Smooth muscle cell (in vitro differentiated cells): Measurements from ENCODE around the gene BPIFB3. TPM values are rescaled to one million over a fixed set of nuclear protein-coding genes. Genes with fewer than 3 reads are reported as not detected.

Experiments
- DNase-seq: peaks from one replicate; lab custom pipeline; 2025; ENCODE audit not compliant: unreplicated experiment; lab: John Stamatoyannopoulos, UW
- H2AFZ ChIP-seq: fragments of 200-600 bp; sonication (generic); 2 replicates; pipeline ENCODE4 v1.6.0; 2016; ENCODE audit warnings: antibody characterized with exemption, low read depth, mild to moderate bottlenecking
- H3F3A ChIP-seq: fragments of 200-600 bp; sonication (generic); 2 replicates; pipeline ENCODE4 v1.6.0; 2017; ENCODE audit warnings: antibody characterized with exemption, low read depth
- H3K27ac ChIP-seq: fragments of 200-600 bp; sonication (generic); 2 replicates; pipeline ENCODE4 v1.5.1; 2016; ENCODE audit warnings: low read depth, mild to moderate bottlenecking
- H3K27me3 ChIP-seq: fragments of 200-600 bp; sonication (generic); 2 replicates; pipeline ENCODE4 v1.6.1; 2016; ENCODE audit warnings: low read depth, mild to moderate bottlenecking
- H3K36me3 ChIP-seq: fragments of 200-600 bp; sonication (generic); 2 replicates; pipeline ENCODE4 v1.5.1; 2016; ENCODE audit warnings: low read depth
- H3K4me1 ChIP-seq: fragments of 200-600 bp; sonication (generic); 2 replicates; pipeline ENCODE4 v1.5.1; 2016; ENCODE audit warnings: low read depth
- H3K4me2 ChIP-seq: fragments of 200-600 bp; sonication (generic); 2 replicates; pipeline ENCODE4 v1.6.0; 2016; ENCODE audit warnings: mild to moderate bottlenecking
- H3K4me3 ChIP-seq: fragments of 200-600 bp; sonication (generic); 2 replicates; pipeline ENCODE4 v1.5.1; 2016; ENCODE audit warnings: mild to moderate bottlenecking
- H3K79me2 ChIP-seq: fragments of 200-600 bp; sonication (generic); 2 replicates; pipeline ENCODE4 v1.6.0; 2016; ENCODE audit warnings: low read depth, mild to moderate bottlenecking
- H3K9ac ChIP-seq: fragments of 200-600 bp; sonication (generic); 2 replicates; pipeline ENCODE4 v1.6.0; 2016; ENCODE audit warnings: low read depth
- H3K9me3 ChIP-seq: fragments of 200-600 bp; sonication (generic); replicated peaks from 2 replicates; pipeline ENCODE4 v1.5.1; 2016; ENCODE audit warnings: low read depth
- H4K20me1 ChIP-seq: fragments of 200-600 bp; sonication (generic); 2 replicates; pipeline ENCODE4 v1.6.0; 2016; ENCODE audit warnings: low read depth
- WGBS: methylation state at CpG from one replicate; pipeline ENCODE4 v1.1.7; 2016; ENCODE audit warnings: low lambda C conversion rate; 5-methylcytosine and 5-hydroxymethylcytosine counted together
- polyA plus RNA-seq: library from polyadenylated mRNA; unstranded; fragments of >200 nt; fragmentation: Nextera tagmentation; extraction: Ambion mirVana; gene quantifications from 2 replicates; pipeline ENCODE4 v1.2.1, GENCODE V29; 2016
- total RNA-seq: library from RNA; depleted of rRNA; stranded (reverse); fragments of >200 nt; gene quantifications from 2 replicates; pipeline ENCODE4 v1.2.3, GENCODE V29; 2014
- TF ChIP-seq, protein P1 (sequence below): fragments of 200-600 bp; sonication (generic); IDR thresholded peaks from 2 replicates; pipeline ENCODE4 v1.5.1; 2017; ENCODE audit warnings: borderline replicate concordance, mild to moderate bottlenecking, antibody characterized with exemption; ENCODE audit not compliant: insufficient read depth, poor library complexity, severe bottlenecking

BPIFB3 gene
- total and polyA plus RNA-seq, 2 experiments from 2014 or later, result not detected

GRCh38 chr20:33024609-33025317 is 28.9 kb upstream of the BPIFB3 start:
- TF ChIP-seq, protein P1, sequence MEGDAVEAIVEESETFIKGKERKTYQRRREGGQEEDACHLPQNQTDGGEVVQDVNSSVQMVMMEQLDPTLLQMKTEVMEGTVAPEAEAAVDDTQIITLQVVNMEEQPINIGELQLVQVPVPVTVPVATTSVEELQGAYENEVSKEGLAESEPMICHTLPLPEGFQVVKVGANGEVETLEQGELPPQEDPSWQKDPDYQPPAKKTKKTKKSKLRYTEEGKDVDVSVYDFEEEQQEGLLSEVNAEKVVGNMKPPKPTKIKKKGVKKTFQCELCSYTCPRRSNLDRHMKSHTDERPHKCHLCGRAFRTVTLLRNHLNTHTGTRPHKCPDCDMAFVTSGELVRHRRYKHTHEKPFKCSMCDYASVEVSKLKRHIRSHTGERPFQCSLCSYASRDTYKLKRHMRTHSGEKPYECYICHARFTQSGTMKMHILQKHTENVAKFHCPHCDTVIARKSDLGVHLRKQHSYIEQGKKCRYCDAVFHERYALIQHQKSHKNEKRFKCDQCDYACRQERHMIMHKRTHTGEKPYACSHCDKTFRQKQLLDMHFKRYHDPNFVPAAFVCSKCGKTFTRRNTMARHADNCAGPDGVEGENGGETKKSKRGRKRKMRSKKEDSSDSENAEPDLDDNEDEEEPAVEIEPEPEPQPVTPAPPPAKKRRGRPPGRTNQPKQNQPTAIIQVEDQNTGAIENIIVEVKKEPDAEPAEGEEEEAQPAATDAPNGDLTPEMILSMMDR, result no peak
- no peak overlapping the region for H3K4me3 ChIP-seq
- no peak overlapping the region for H3K9ac ChIP-seq
- DNase-seq, result no peak
- no peak overlapping the region for H3K27ac ChIP-seq
- H3K27me3 ChIP-seq, result peaks cover 44% of the 10 kb centered on the region
- H3K9me3 ChIP-seq, result no peaks in the 10 kb centered on the region
- no peaks in the 10 kb centered on the region for H4K20me1 ChIP-seq
- H3K36me3 ChIP-seq, result no peaks in the 10 kb centered on the region
- H3K79me2 ChIP-seq, result no peaks in the 10 kb centered on the region
- no peaks in the 10 kb centered on the region for H3K4me1 ChIP-seq
- no peak overlapping the region for H3K4me2 ChIP-seq
- 78% methylated on average over 5 of the region's 5 CpGs for WGBS
- H3F3A ChIP-seq, result no peaks in the 10 kb centered on the region
- H2AFZ ChIP-seq, result no peak overlapping the region

GRCh38 chr20:33025318-33025876 is 28.3 kb upstream of the BPIFB3 start:
- DNase-seq, result no peak
- Histone ChIP-seq H3K9me3 (no peaks in the 10 kb centered on the region), H3K36me3 (no peaks in the 10 kb centered on the region), H3F3A (no peaks in the 10 kb centered on the region), H3K9ac (no peak overlapping the region), H3K27ac (no peak overlapping the region), H4K20me1 (no peaks in the 10 kb centered on the region), H2AFZ (no peak overlapping the region), H3K79me2 (no peaks in the 10 kb centered on the region), H3K4me3 (no peak overlapping the region), H3K4me2 (no peak overlapping the region), H3K27me3 (peaks cover 49% of the 10 kb centered on the region), H3K4me1 (no peaks in the 10 kb centered on the region)
- TF ChIP-seq, protein P1, result no peak
- 64% methylated on average over 9 of the region's 9 CpGs for WGBS

DNA sequence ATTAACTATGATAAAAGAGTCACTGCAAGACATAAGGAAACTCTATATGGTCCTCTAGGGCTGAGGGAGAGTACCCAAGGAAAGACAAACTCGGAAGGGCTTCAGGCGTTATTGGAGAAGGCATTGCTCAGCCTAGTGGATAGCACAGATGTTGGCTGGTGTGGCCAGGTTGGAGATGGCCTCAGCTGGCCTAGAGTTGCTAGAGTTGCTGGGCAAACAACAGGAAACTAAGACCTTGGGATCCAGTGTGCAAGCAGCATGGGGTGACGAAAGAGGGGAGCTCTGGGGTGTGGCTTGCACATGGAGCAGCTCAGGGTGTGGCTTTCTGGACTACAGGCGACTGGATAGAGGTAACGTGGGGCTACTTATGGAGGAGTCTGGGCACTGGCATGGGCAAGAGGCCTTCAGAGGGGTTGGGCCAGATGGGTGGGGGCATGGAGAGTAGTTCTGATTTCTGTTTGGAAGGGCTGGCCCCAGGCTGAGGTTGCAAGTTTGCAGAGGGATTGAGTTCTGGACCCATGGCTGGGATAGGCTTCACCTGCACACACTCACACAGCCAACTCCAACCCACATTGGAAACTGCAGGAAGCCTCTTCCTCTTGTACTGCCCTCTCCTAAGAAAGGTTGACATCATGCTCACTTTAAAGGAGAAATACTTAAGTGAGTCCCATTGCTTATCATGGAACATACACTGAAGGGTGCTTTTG is 27.5 kb upstream of the BPIFB3 start:
- H3K9me3 ChIP-seq, result no peaks in the 10 kb centered on the region
- no peak overlapping the region for H3K27ac ChIP-seq
- H3K4me1 ChIP-seq, result no peaks in the 10 kb centered on the region
- no peak overlapping the region for H3K4me3 ChIP-seq
- 85% methylated on average over 5 of the region's 5 CpGs for WGBS
- H2AFZ ChIP-seq, result no peak overlapping the region
- no peaks in the 10 kb centered on the region for H4K20me1 ChIP-seq
- no peaks in the 10 kb centered on the region for H3K79me2 ChIP-seq
- no peaks in the 10 kb centered on the region for H3F3A ChIP-seq
- TF ChIP-seq, protein P1, result no peak
- H3K4me2 ChIP-seq, result no peak overlapping the region
- no peak for DNase-seq
- H3K9ac ChIP-seq, result no peak overlapping the region
- H3K27me3 ChIP-seq, result peaks cover 47% of the 10 kb centered on the region
- H3K36me3 ChIP-seq, result no peaks in the 10 kb centered on the region
